K562 (cell line): ENCODE measurements around the gene DNAJC1. TPM values are rescaled to one million over a fixed set of nuclear protein-coding genes. Genes with fewer than 3 reads are reported as not detected.
A peak's percentile ranks its signal among the peaks of the same experiment; 100 is the strongest.

Experiments used
- ARNT ChIP-seq, 2 experiments: fragments of 450-650 bp; IDR thresholded peaks; 2 replicates each; pipeline ENCODE4 v1.6.1; 2016; ENCODE audit warnings: mild to moderate bottlenecking in 1 of 2
- CBX1 ChIP-seq: sonication (generic); IDR thresholded peaks from 2 replicates; pipeline ENCODE4 v1.6.1; 2016; ENCODE audit warnings: antibody characterized with exemption, low read depth, mild to moderate bottlenecking
- CBX3 ChIP-seq, 2 experiments: IDR thresholded peaks; 1 replicate in 1 of 2; 2 replicates in 1 of 2; pipeline ENCODE4 v1.6.1; 2012; ENCODE audit warnings: inconsistent platforms in 2 of 2, low read length in 2 of 2, borderline replicate concordance in 1 of 2, control low read depth in 1 of 2
- CXXC5 ChIP-seq: fragments of 250-450 bp; sonication (Bioruptor Pico); IDR thresholded peaks from 2 replicates; pipeline ENCODE4 v1.8.0; 2022; ENCODE audit warnings: inconsistent platforms, mild to moderate bottlenecking, moderate library complexity
- DDX20 ChIP-seq: fragments of 450-650 bp; IDR thresholded peaks from 2 replicates; pipeline ENCODE4 v1.6.1; 2016; ENCODE audit warnings: missing genetic modification characterization, low read depth, mild to moderate bottlenecking, missing compliant biosample characterization, moderate library complexity
- EHMT2 ChIP-seq: fragments of 450-650 bp; IDR thresholded peaks from 2 replicates; pipeline ENCODE4 v1.6.1; 2018; ENCODE audit warnings: antibody characterized with exemption
- FUS ChIP-seq: fragments of 200-400 bp; formaldehyde crosslinking; optimal IDR thresholded peaks from 2 replicates; pipeline ENCODE3; 2017; ENCODE audit warnings: low read depth, low read length
- PTRF ChIP-seq: fragments of 450-650 bp; IDR thresholded peaks from 2 replicates; pipeline ENCODE4 v1.6.1; 2016; ENCODE audit warnings: mild to moderate bottlenecking, missing genetic modification characterization, missing compliant biosample characterization
- RCOR1 ChIP-seq, 2 experiments: IDR thresholded peaks; 2 replicates each; pipeline ENCODE4 v1.6.1; 2012; ENCODE audit warnings: low read depth in 2 of 2, low read length in 2 of 2, borderline replicate concordance in 1 of 2, improper control_type of control experiment in 1 of 2
- SMARCA4 ChIP-seq: fragments of 450-650 bp; IDR thresholded peaks from 2 replicates; pipeline ENCODE4 v1.6.1; 2016
- SPI1 ChIP-seq: IDR thresholded peaks from 2 replicates; pipeline ENCODE4 v1.6.1; 2011; ENCODE audit warnings: low read depth, low read length, control low read depth, borderline replicate concordance
- SRSF9 ChIP-seq: fragments of 200-400 bp; formaldehyde crosslinking; IDR thresholded peaks from 2 replicates; pipeline ENCODE4 v1.6.1; 2017; ENCODE audit warnings: low read depth, low read length, borderline replicate concordance
- TEAD2 ChIP-seq: fragments of 450-650 bp; IDR thresholded peaks from 2 replicates; pipeline ENCODE4 v1.6.1; 2016; ENCODE audit warnings: missing genetic modification characterization, control low read depth, missing compliant biosample characterization
- XRCC4 ChIP-seq: IDR thresholded peaks from one replicate; pipeline ENCODE4 v1.6.1; 2011; ENCODE audit not compliant: insufficient read depth, insufficient read length; ENCODE audit errors: extremely low read depth
- ZBED1 ChIP-seq: IDR thresholded peaks from 2 replicates; pipeline ENCODE4 v1.6.1; 2014
- ZNF12 ChIP-seq: sonication (generic); formaldehyde crosslinking; IDR thresholded peaks from 2 replicates; pipeline ENCODE4 v1.4.0; 2020; ENCODE audit warnings: mild to moderate bottlenecking, missing genetic modification reagents
- polyA plus RNA-seq, 8 experiments: library from polyadenylated mRNA; depleted of rRNA in 4 of 8; stranded (reverse) in 5 of 8; unstranded in 3 of 8; fragments of >200 nt; fragmentation: Nextera tagmentation in 2 of 8; fragmentation: Illumina TruSeq in 1 of 8; extraction: Ambion mirVana in 2 of 8; extraction: Trizol in 1 of 8; gene quantifications; 2 replicates each; pipeline versions ENCODE4 v1.2.1 to v1.2.3, GENCODE V29; 2011 to 2014; ENCODE audit warnings: inconsistent platforms in 1 of 8, missing spikeins in 1 of 8
- total RNA-seq, 7 experiments: library from RNA; depleted of rRNA in 6 of 7; stranded (reverse); fragments of >200 nt in 6 of 7; fragmentation: Illumina TruSeq in 2 of 7; extraction: Trizol in 2 of 7; gene quantifications; 2 replicates each; pipeline versions ENCODE4 v1.2.1 to v1.2.3, GENCODE V29; 2011 to 2021; ENCODE audit warnings: low replicate concordance in 1 of 7
- TF ChIP-seq, protein P1 (sequence below), 3 experiments: IDR thresholded peaks in 2 of 3; conservative IDR thresholded peaks in 1 of 3; 2 replicates each; pipeline ENCODE4 v1.5.1; 2011 to 2012; ENCODE audit warnings: low read length in 3 of 3, mild to moderate bottlenecking in 3 of 3, control low read depth in 2 of 3, improper control_type of control experiment in 1 of 3, inconsistent platforms in 1 of 3, low read depth in 1 of 3, mixed read lengths in 1 of 3, moderate library complexity in 1 of 3; ENCODE audit not compliant: insufficient read depth in 2 of 3
- TF ChIP-seq, protein P2 (sequence below): sonication (generic); formaldehyde crosslinking; IDR thresholded peaks from 2 replicates; pipeline ENCODE4 v1.8.1; 2023; ENCODE audit warnings: missing genetic modification reagents, mild to moderate bottlenecking, borderline replicate concordance
- TF ChIP-seq, protein P3 (sequence below): sonication (generic); formaldehyde crosslinking; IDR thresholded peaks from 2 replicates; pipeline ENCODE4 v1.4.0; 2020; ENCODE audit warnings: mild to moderate bottlenecking, missing genetic modification reagents
- TF ChIP-seq, protein P4 (sequence below): sonication (generic); formaldehyde crosslinking; IDR thresholded peaks from 2 replicates; pipeline ENCODE4 v1.8.0; 2023; ENCODE audit warnings: mild to moderate bottlenecking, missing genetic modification reagents

Gene DNAJC1
- total and polyA plus RNA-seq, 9 of the 15 experiments (the other 6 are each of a cell fraction or from before 2014, with no cell fraction given): 5.4 to 77.6 (median 40.3) TPM

DNA sequence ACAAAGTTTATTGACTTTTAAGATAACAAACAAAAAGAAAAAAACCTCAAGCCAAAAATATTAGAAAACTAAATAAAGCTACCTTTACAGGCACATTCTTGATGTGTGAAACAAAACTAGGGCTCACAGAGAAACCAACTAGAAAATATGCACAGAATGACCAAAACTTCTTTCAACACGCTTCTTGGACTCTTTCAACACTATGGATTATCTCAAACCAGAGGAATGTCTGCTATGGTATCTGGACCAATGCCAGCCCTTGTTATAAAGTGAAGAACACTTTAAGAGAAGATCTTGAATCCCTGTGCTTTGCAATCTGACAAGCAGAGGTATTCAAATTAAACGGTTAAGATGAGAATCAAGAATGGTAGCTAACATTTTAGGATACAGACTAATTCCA is 76.6 kb downstream of the DNAJC1 start (continued):
- TF ChIP-seq PTRF (tag): no peak
- no peak for TF ChIP-seq ZBED1
- TF ChIP-seq DDX20 (tag): no peak
- no peak for TF ChIP-seq CBX1
- TF ChIP-seq EHMT2: 0 out of 2 replicates have a peak, but pooled peaks have one; percentile 41
- peak; percentile 74; the same call in 1 of the 2 replicates for TF ChIP-seq TEAD2
- no peak for TF ChIP-seq SPI1
- no peak for TF ChIP-seq FUS
- TF ChIP-seq, protein P1, sequence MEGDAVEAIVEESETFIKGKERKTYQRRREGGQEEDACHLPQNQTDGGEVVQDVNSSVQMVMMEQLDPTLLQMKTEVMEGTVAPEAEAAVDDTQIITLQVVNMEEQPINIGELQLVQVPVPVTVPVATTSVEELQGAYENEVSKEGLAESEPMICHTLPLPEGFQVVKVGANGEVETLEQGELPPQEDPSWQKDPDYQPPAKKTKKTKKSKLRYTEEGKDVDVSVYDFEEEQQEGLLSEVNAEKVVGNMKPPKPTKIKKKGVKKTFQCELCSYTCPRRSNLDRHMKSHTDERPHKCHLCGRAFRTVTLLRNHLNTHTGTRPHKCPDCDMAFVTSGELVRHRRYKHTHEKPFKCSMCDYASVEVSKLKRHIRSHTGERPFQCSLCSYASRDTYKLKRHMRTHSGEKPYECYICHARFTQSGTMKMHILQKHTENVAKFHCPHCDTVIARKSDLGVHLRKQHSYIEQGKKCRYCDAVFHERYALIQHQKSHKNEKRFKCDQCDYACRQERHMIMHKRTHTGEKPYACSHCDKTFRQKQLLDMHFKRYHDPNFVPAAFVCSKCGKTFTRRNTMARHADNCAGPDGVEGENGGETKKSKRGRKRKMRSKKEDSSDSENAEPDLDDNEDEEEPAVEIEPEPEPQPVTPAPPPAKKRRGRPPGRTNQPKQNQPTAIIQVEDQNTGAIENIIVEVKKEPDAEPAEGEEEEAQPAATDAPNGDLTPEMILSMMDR (IDR thresholded peaks at IDR 0.05 in 2 of 3, conservative IDR thresholded peaks at IDR 0.05 in 1 of 3; ENCODE audit: insufficient read depth in 2 of 3, low read depth in 1 of 3, low read length in 3 of 3): no peak
- TF ChIP-seq ZNF12 (CRISPR knock-in tag): no peak
- no peak for TF ChIP-seq XRCC4
- TF ChIP-seq CXXC5 (CRISPR knock-in tag): no peak
- no peak for TF ChIP-seq RCOR1 (IDR thresholded peaks at IDR 0.05; ENCODE audit: borderline replicate concordance in 1 of 2, low read depth in 2 of 2, low read length in 2 of 2)
- TF ChIP-seq, protein P2, sequence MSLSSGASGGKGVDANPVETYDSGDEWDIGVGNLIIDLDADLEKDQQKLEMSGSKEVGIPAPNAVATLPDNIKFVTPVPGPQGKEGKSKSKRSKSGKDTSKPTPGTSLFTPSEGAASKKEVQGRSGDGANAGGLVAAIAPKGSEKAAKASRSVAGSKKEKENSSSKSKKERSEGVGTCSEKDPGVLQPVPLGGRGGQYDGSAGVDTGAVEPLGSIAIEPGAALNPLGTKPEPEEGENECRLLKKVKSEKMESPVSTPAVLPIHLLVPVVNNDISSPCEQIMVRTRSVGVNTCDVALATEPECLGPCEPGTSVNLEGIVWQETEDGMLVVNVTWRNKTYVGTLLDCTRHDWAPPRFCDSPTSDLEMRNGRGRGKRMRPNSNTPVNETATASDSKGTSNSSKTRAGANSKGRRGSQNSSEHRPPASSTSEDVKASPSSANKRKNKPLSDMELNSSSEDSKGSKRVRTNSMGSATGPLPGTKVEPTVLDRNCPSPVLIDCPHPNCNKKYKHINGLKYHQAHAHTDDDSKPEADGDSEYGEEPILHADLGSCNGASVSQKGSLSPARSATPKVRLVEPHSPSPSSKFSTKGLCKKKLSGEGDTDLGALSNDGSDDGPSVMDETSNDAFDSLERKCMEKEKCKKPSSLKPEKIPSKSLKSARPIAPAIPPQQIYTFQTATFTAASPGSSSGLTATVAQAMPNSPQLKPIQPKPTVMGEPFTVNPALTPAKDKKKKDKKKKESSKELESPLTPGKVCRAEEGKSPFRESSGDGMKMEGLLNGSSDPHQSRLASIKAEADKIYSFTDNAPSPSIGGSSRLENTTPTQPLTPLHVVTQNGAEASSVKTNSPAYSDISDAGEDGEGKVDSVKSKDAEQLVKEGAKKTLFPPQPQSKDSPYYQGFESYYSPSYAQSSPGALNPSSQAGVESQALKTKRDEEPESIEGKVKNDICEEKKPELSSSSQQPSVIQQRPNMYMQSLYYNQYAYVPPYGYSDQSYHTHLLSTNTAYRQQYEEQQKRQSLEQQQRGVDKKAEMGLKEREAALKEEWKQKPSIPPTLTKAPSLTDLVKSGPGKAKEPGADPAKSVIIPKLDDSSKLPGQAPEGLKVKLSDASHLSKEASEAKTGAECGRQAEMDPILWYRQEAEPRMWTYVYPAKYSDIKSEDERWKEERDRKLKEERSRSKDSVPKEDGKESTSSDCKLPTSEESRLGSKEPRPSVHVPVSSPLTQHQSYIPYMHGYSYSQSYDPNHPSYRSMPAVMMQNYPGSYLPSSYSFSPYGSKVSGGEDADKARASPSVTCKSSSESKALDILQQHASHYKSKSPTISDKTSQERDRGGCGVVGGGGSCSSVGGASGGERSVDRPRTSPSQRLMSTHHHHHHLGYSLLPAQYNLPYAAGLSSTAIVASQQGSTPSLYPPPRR: no peak
- TF ChIP-seq SMARCA4: 0 out of 2 replicates have a peak, but pooled peaks have one; percentile 31
- no peak for TF ChIP-seq SRSF9
- TF ChIP-seq, protein P3, sequence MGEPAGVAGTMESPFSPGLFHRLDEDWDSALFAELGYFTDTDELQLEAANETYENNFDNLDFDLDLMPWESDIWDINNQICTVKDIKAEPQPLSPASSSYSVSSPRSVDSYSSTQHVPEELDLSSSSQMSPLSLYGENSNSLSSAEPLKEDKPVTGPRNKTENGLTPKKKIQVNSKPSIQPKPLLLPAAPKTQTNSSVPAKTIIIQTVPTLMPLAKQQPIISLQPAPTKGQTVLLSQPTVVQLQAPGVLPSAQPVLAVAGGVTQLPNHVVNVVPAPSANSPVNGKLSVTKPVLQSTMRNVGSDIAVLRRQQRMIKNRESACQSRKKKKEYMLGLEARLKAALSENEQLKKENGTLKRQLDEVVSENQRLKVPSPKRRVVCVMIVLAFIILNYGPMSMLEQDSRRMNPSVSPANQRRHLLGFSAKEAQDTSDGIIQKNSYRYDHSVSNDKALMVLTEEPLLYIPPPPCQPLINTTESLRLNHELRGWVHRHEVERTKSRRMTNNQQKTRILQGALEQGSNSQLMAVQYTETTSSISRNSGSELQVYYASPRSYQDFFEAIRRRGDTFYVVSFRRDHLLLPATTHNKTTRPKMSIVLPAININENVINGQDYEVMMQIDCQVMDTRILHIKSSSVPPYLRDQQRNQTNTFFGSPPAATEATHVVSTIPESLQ: no peak
- TF ChIP-seq ARNT (IDR thresholded peaks at IDR 0.05): no peak
- TF ChIP-seq CBX3 (IDR thresholded peaks at IDR 0.05; ENCODE audit: borderline replicate concordance in 1 of 2, low read length in 2 of 2): no peak
- TF ChIP-seq, protein P4, sequence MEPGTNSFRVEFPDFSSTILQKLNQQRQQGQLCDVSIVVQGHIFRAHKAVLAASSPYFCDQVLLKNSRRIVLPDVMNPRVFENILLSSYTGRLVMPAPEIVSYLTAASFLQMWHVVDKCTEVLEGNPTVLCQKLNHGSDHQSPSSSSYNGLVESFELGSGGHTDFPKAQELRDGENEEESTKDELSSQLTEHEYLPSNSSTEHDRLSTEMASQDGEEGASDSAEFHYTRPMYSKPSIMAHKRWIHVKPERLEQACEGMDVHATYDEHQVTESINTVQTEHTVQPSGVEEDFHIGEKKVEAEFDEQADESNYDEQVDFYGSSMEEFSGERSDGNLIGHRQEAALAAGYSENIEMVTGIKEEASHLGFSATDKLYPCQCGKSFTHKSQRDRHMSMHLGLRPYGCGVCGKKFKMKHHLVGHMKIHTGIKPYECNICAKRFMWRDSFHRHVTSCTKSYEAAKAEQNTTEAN: no peak
